ENCODE measurements around the gene CDR2.
"Not testable (repeated sequence)": the region's sequence is repeated elsewhere in the genome, so short reads cannot be mapped to it uniquely, and the experiment has no call there.

The CDR2 gene

GRCh38 chr16:22375963-22376640 is 1.7 kb upstream of the CDR2 start:
- no peak for DNase-seq (ENCODE audit: low read depth in 2 of 2)

- no peak for DNase-seq (ENCODE audit: low read depth in 2 of 2)
These were observed 921 bp upstream of the CDR2 start for GRCh38 chr16:22375117-22375962.

DNA sequence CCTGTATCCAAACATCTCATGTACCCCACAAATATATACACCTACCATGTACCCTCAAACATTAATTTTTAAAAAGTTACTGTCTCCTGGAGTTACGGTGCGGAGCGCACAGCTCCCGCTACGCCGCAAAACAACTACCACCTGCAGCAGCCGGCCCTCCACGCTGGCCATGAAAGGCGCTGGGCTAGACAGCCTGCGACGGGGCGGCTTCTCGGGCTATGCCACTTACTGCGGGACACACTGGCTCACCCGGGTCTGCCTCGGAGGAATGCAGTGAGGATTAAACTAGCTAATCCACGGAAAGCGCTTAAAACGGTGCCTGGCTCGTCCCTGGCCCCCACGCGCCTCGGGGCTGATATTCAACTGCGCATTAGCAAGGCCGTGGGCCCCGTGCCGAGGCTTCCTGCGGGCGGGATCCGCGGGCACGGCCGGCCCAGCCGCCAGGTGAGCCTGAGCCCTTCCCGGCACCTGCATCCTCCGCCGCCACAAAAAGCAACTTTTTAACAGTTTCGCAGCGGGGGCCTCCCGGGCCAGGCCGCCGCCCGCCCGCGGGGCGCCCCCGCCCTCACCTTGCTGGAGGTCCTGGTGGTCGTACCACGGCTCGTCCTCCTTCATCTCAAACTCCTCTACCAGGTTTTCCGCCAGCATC is 633 bp downstream of the CDR2 start:
- no peak for DNase-seq (ENCODE audit: low read depth in 2 of 2)

GRCh38 chr16:22372882-22373661 is 1.3 kb downstream of the CDR2 start:
- no peak for DNase-seq (ENCODE audit: low read depth in 2 of 2)

DNA sequence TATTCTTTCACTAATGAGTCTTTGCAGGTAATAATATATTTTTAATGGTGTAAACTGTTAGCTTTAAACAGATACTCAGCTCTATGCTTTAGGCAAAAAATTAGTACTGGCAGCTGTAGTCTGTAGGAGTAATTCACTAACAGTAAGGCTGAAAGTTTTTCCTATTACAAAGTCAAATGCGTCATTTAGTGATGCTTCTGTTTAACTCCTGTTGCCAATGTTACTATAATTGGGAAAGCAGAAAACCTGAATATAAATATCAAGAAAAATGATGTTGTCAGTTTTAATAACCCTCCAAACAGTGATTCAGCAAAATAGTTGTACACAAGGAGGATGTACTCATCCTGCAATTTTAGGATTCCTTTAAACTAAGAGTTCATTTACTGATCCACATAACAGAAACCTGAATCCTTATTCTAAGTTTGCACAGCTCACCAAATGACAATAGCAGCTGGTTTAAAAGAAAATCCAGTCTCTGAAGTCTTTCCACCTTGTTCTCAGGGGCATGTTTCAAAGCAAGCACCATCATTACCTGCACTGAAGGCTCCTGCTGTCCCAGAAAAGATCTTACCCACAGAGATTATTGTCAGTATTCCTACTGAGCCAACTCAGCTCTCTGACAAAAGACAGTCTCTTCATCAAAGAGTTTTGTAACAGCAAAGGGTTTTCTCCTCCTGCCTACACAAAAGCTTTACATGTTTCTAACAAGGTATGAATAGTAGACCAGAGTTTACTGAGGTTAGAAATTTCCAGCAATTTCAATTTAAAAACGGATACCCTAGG is 4.2 kb downstream of the CDR2 start:
- no peak for DNase-seq (ENCODE audit: low read depth in 2 of 2)

DNA sequence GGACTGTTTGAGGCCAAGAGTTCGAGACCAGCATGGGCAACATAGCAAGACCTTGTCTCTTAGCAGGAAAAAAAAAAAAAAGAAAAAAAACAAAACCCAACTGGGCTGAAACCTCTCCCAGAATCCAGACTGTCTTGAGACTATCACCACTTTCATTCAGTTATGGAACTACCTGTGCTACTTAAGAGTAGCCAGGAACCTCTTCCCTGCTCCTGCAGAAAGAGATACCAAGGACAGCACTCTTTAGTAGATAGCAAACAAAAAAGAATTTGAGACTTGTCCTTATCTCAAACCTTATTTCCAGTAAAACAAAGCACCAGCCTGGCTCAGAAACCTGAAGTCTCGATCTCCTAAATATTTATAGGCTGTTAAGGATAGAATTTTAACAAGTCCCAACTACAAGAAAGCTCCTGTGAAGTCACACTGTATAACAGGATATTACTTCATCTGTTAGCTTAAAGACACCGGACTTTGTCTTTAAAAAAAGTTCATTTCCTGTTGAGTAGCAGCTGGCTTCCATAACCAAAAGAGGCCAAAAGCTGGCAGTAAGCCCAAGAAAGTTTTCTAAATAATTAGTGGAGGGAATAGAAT is 5.1 kb downstream of the CDR2 start:
- DNase-seq (ENCODE audit: low read depth in 2 of 2) = no peak

- not testable (repeated sequence) for DNase-seq (ENCODE audit: low read depth in 2 of 2)
These were observed 6.1 kb downstream of the CDR2 start for GRCh38 chr16:22368200-22368826.

DNA sequence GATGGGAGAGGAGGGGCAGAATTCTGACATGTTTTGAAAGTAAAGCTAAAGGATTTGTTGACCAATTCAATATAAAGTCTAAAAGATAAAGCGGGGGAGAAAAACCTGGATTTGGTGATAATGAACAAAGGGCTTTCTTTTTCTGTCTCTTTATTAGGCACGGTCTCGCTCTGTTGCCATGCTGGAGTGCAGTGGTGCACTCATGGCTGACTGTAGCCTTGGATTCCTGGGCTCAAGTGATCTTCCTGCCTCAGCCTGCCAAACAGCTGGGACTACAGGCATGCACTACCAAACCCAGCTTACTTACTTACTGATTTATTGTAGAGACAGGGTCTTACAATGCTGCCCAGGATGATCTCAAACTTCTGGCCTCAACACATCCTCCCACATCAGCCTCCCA is 7.5 kb downstream of the CDR2 start:
- no peak for DNase-seq (ENCODE audit: low read depth in 2 of 2)

- DNase-seq (ENCODE audit: low read depth in 2 of 2) = no peak
These were observed 8.0 kb downstream of the CDR2 start for GRCh38 chr16:22366371-22366770.

GRCh38 chr16:22364241-22364640 is 10.2 kb downstream of the CDR2 start:
- DNase-seq (ENCODE audit: low read depth in 2 of 2) = no peak

DNA sequence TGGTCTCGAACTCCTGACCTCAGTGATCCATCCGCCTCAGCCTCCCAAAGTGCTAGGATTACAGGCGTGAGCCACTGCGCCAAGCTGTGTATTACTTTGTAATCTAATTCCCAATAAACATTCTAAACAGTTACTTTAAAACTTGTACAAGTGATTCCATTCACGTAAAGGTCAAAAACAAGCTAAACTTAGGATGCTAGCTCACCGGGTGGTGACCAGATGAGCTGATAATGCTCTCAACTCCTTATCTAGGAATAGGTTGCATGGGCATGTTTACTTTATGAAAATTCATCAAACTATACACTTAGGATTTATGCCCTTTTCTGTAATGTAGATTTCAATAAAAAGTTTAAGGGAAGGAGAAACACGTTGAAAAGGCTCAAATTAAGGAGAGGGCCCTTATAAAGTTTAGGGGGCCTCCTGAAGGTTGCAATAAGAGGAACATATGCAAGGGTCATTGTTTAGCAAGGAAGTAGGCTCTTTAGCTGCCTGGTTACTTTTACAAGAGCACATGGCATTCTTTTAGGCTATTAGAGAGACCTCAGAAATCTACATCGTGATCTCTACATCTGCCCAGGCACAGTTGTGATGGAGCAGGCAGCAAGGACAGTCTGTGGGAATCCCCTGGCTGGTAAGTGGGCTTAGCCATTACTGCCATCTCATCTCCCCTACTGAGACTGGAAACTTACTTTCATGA is 13.3 kb downstream of the CDR2 start:
- DNase-seq (ENCODE audit: low read depth in 2 of 2) = no peak

DNA sequence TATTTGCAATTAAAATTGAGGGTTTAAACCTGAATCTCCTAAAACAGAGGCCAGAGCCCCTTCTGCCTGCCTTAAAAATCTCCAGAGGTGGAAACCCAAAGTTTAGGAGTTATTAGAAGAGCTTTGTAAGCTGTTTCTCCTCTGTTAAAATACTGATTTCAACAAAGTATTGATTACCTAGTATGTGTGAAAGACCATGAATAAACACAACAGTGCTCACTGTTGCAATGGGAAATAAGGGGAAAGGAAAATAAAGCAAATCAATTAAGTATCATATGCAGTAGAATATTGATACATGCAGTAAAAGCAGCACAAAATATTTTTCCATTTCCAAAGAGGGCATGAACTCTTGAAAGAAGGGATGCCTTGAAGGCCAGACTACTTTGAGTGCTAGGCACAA is 14.7 kb downstream of the CDR2 start:
- DNase-seq (ENCODE audit: low read depth in 2 of 2) = no peak

DNA sequence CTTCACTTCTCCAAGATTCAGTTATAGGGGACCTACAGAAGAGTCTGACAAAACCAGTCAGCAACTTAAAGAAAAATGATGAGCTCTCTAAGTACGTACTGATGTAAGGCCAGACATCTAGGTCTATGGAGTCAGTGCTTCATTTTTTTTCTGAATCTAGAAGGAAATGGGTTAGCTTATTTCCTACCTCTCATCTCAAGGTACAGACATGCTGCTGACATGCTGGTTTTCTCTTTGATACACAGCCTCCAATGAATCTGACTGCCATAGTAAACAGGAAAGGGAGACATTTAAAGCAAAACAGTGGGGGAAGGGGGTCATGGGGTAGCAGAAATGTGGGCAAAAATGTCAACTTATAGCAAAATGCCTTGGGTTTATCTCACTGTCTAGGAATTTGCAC is 16.4 kb downstream of the CDR2 start:
- DNase-seq (ENCODE audit: low read depth in 2 of 2) = no peak

DNA sequence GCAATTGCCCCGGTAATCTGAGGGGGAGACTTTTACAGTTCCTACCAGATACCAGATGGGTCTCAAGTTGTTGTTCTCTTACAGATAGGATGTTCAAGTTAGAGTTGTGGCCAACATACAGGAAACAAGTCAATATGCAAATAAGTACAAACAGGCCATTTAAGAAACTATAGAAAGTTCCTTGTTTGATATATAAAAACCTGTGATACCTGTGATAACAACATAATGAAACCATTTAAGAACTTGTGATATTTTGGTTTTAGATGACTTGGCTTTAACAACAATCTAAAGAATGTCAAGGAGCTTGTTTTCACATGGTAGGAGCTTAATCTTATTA is 16.8 kb downstream of the CDR2 start:
- no peak for DNase-seq (ENCODE audit: low read depth in 2 of 2)

DNA sequence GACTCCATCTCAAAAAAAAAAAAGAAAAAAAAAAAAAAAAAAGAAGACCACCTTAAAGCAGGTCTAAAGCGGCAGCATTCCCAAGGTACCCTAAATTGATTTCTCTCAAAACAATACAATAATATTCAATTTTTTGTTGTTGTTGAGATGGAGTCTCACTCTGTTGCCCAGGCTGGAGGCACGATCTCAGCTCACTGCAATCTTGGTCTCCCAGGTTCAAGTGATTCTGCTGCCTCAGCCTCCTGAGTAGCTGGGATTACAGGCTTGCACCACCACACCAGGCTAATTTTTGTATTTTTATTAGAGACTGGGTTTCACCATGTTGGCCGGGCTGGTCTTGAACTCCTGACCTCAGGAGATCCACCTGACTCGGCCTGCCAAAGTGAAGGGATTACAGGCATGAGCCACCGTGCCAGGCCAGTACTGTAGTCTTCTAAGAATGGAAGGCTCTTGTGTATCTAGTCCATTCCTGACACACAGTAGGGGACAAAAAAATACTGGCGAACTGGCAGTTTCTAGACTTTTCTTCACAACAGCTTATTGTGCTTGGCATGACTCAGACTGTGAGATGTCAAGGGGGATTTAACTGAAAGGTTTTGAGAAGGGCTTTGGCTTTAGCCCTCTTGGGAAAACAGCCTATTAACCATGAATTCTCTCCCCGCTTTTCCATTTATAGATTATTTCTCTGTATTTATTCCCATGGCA is 17.3 kb downstream of the CDR2 start:
- no peak for DNase-seq (ENCODE audit: low read depth in 2 of 2)

DNA sequence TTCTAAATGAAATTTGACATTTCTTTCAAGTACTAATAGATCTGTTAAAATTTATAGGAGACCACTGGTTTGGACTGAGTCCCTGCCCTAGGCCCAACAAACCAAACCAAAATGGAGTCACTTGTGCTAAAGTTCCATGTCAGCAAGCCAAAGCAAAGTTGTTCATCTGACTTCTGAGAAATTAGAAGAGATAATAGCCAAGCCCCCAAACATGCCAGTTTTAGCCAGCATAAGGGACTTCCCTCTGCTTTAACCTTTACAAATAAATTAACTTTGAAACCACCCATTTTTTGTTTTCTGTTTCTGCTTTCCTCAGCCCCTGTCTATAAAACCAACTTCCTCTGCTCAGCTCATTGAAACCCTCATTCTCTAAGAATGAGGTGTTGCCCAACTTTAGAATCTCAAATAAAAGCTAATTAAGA is 18.9 kb downstream of the CDR2 start:
- DNase-seq (ENCODE audit: low read depth in 2 of 2) = no peak

DNA sequence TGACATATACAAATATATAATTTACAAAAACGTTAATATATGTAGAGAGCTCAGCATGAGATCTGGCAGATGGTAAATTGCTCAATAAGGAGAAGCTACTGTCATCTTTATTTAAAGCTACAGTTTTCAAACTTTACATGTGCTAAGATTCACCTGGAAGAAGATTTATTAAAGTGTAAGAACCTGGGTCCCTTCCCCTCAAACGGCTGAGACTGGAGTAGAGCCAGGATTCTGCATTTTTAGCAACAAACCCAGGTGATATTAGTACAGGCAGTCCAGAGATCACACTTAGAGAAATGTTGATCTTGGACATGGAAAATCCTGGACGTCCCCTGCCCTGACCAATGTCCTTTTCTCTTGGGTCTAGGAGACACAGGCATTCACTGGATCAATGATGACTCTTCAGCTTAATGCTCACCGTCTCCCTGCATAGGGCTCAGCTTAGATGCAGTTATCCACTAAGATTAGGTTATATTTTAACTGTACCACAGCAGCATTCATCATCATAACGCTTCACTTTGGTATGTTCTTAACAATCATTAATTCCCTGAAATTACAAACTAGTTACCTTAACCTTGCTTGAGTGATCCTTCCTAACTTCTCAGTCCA is 20.4 kb downstream of the CDR2 start:
- no peak for DNase-seq (ENCODE audit: low read depth in 2 of 2)

- DNase-seq (ENCODE audit: low read depth in 2 of 2) = no peak
These were observed 21.1 kb downstream of the CDR2 start for GRCh38 chr16:22353191-22353919.

All from stimulated activated CD8-positive, alpha-beta memory T cell treated with anti-CD3 and anti-CD28 coated beads, Interleukin-7, amount 100 ng/mL, for 4 hours (primary cell).